Measurements from ENCODE around the gene ZFHX2.

DNA sequence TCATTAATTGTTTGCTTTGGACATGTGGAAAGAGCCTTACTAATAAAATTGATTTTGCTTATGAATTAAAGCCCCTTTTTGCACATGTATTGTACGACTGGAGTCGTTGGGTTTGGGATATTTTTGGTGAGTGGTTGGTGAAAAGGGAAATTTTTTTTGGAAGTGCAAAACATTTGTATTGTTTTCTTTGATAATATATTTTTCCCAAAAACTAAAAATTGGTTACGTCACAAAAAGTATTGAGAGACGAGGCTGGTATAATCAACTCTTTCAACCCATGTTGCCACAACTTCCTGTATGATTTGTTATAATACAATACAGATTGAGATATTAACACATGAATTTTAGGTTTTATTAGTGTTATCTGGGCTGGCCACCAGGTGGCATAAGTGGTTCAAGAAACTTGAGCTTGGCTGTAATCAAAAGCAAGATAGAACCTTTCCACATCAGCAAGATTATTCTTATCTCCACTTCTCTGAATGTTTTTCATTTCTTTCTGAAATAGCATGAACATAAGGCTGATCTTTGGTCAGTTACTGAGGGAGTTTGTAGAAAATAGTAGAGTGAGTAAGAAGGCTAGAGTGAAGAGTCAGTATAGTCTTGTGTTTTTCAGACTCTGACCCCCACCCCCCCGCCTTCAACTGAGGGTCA is 73.3 kb downstream of the ZFHX2 start:
- no peak for TF ChIP-seq EP300 (IDR thresholded peaks at IDR 0.05; ENCODE audit: borderline replicate concordance)
- TF ChIP-seq NFIC (IDR thresholded peaks at IDR 0.05) = no peak
